ENCODE data around the gene GALNT15. TPM values are rescaled to one million over a fixed set of nuclear protein-coding genes. Genes with fewer than 3 reads are reported as not detected.

Gene GALNT15
- total RNA-seq, 5 donors from 2014 or later (not counting 1 experiment from before 2014, with no cell fraction given): 0.06 TPM; not detected in 4

DNA sequence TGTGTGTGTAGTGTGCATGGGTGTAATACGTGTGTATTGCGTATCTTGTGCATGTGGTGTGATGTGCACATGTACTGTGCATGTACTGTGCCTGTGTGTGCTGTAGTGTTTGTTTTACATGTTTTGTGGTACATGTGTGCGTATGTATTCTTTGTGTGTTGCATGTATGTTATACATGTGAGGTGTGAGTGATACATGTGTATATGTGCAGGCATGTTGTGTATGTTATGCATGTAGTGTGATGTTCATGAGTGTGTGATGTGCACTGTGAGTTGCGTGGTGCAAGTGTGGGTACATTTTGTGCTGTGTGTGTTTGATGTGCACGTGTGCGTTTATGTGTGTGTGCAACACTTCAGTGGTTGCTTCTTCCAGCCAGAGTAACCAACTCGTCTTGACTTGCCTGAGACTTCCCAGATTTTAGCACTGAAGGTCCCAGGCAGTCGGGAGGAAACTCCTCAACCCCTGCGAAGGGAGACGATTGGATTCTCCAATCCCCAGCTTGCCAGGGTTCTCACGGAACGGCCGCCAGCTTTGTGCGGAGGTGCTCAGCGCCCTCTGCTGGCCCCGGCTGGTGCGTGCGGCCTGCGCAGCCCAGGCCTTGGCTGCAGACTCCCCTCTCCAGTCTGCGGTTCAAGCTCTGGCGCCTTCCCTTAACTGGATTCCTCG, 3.6 kb downstream of the GALNT15 start:
- WGBS (ENCODE audit: insufficient coverage): 26% methylated on average over 21 of the region's 22 CpGs
- Mint-ChIP-seq H3K9me3 (no peaks in the 10 kb centered on the region), H3K4me3 (peak overlapping the region in 1 of 3 donors; percentile 3), H3K27me3 (peaks cover 18 to 23% of the 10 kb centered on the region in 2 donors), H3K36me3 (no peaks in the 10 kb centered on the region), H3K4me1 (peaks cover 4 to 8% (median 5%) of the 10 kb centered on the region in 3 donors), H3K27ac (no peak overlapping the region)
- no peaks in the 10 kb centered on the region for H3K36me3 ChIP-seq (ENCODE audit: control insufficient read depth in 2 of 2, extremely low read depth in 1 of 2, insufficient read depth in 1 of 2, low read length in 1 of 2)
- ChIA-PET CTCF (interaction anchor here (0.6 to 1.1 kb wide), 5 partner anchors 28 to 966 kb away, joined by 3 read pairs; no protein-coding TSS in a partner anchor), POLR2A (no interaction called here)
- H3K9me3 ChIP-seq: no peaks in the 10 kb centered on the region
- ATAC-seq (replicated peaks in 1 of 4) (peak; percentile 61 to 75 (median 68)), DNase-seq (peak in 32 of 35 experiments; percentile 15 to 70 (median 42))
- H3K27me3 ChIP-seq (replicated peaks in 1 of 2; ENCODE audit: control insufficient read depth in 2 of 2, extremely low read depth in 1 of 2, insufficient read depth in 2 of 2, low read length in 1 of 2): peaks cover 0 to 24% of the 10 kb centered on the region in 2 experiments
- H3K27ac ChIP-seq (ENCODE audit: low read length): no peak overlapping the region
- H3K4me3 ChIP-seq (ENCODE audit: control insufficient read depth in 1 of 2, extremely low read depth in 1 of 2, low read length in 1 of 2): no peak overlapping the region
- H3K4me1 ChIP-seq (ENCODE audit: control insufficient read depth in 1 of 2, extremely low read depth in 1 of 2, insufficient read depth in 2 of 2, low read length in 2 of 2): peaks cover 0 to 6% of the 10 kb centered on the region in 2 experiments

DNA sequence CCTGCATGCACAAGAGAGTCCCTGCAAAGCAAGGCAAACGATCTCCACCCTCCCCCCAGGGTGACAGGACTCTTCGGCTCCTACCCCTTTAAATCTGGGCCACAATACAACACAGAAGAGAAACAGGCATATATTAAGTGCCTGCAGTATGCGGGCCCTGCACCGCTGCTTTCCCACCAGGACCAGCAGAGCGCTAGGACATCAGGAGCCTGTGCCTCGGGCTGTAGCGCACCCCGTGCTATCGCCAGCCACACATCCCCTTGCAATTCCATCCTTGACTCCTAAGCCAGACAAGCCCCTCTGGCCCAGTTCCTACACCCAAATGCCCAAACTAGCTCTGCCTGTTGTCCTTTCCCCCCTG, 4.1 kb downstream of the GALNT15 start:
- peak overlapping the region in 1 of 3 donors; percentile 3 for H3K4me3 Mint-ChIP-seq
- no peak overlapping the region for H3K27ac ChIP-seq (ENCODE audit: low read length)
- no peak overlapping the region for H3K4me3 ChIP-seq (ENCODE audit: control insufficient read depth in 1 of 2, extremely low read depth in 1 of 2, low read length in 1 of 2)
- H3K36me3 Mint-ChIP-seq: no peaks in the 10 kb centered on the region
- peaks cover 0 to 24% of the 10 kb centered on the region in 2 experiments for H3K27me3 ChIP-seq (replicated peaks in 1 of 2; ENCODE audit: control insufficient read depth in 2 of 2, extremely low read depth in 1 of 2, insufficient read depth in 2 of 2, low read length in 1 of 2)
- H3K36me3 ChIP-seq (ENCODE audit: control insufficient read depth in 2 of 2, extremely low read depth in 1 of 2, insufficient read depth in 1 of 2, low read length in 1 of 2): no peaks in the 10 kb centered on the region
- no peaks in the 10 kb centered on the region for H3K9me3 ChIP-seq
- 77% methylated on average over 9 of the region's 9 CpGs for WGBS (ENCODE audit: insufficient coverage)
- ChIA-PET CTCF (interaction anchor here (1.0 to 1.1 kb wide), 2 partner anchors 27 to 548 kb away, joined by 3 read pairs; no protein-coding TSS in a partner anchor), POLR2A (no interaction called here)
- no peak overlapping the region for H3K27ac Mint-ChIP-seq
- H3K4me1 Mint-ChIP-seq: peaks cover 4 to 8% (median 5%) of the 10 kb centered on the region in 3 donors
- H3K4me1 ChIP-seq (ENCODE audit: control insufficient read depth in 1 of 2, extremely low read depth in 1 of 2, insufficient read depth in 2 of 2, low read length in 2 of 2): peaks cover 0 to 6% of the 10 kb centered on the region in 2 experiments
- no peaks in the 10 kb centered on the region for H3K9me3 Mint-ChIP-seq
- ATAC-seq (replicated peaks in 1 of 4) (no peak), DNase-seq (no peak)
- H3K27me3 Mint-ChIP-seq: peaks cover 18 to 23% of the 10 kb centered on the region in 2 donors

DNA sequence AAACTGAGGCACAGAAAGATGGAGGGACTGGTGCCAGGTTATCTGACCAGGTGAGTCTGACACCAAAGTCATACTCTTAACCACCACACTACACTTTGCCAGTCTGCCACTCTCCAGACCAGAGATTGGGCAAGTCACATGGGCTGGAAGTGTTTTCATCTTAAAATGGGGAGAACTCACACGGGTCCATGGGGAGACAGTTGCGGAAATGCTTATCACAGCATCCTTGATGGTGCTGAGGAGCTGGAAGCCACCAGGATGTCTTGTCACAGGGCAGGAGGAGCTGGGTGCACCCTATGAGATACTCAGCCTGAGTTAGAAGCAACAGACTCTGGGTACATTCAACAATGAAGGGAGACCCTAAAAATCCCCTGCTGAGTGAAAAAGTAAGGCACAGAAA, 4.8 kb downstream of the GALNT15 start:
- Histone ChIP-seq H3K4me1 (ENCODE audit: control insufficient read depth in 1 of 2, extremely low read depth in 1 of 2, insufficient read depth in 2 of 2, low read length in 2 of 2) (peaks cover 0 to 6% of the 10 kb centered on the region in 2 experiments), H3K27ac (ENCODE audit: low read length) (no peak overlapping the region), H3K9me3 (no peaks in the 10 kb centered on the region), H3K4me3 (ENCODE audit: control insufficient read depth in 1 of 2, extremely low read depth in 1 of 2, low read length in 1 of 2) (no peak overlapping the region), H3K36me3 (ENCODE audit: control insufficient read depth in 2 of 2, extremely low read depth in 1 of 2, insufficient read depth in 1 of 2, low read length in 1 of 2) (no peaks in the 10 kb centered on the region), H3K27me3 (replicated peaks in 1 of 2; ENCODE audit: control insufficient read depth in 2 of 2, extremely low read depth in 1 of 2, insufficient read depth in 2 of 2, low read length in 1 of 2) (peaks cover 0 to 24% of the 10 kb centered on the region in 2 experiments)
- H3K4me1 Mint-ChIP-seq: peaks cover 4 to 8% (median 5%) of the 10 kb centered on the region in 3 donors
- no peaks in the 10 kb centered on the region for H3K9me3 Mint-ChIP-seq
- H3K36me3 Mint-ChIP-seq: no peaks in the 10 kb centered on the region
- CTCF ChIA-PET: interaction anchor here in 1 of 2 donors (0.5 kb wide), 1 partner anchor 367 kb away, joined by 6 read pairs; no protein-coding TSS in a partner anchor
- DNase-seq (no peak), ATAC-seq (replicated peaks in 1 of 4) (no peak)
- POLR2A ChIA-PET: no interaction called here
- H3K27me3 Mint-ChIP-seq: peaks cover 18 to 23% of the 10 kb centered on the region in 2 donors
- 100% methylated on average over 1 of the region's 2 CpGs for WGBS (ENCODE audit: insufficient coverage)
- H3K27ac Mint-ChIP-seq: no peak overlapping the region
- H3K4me3 Mint-ChIP-seq: no peak overlapping the region

DNA sequence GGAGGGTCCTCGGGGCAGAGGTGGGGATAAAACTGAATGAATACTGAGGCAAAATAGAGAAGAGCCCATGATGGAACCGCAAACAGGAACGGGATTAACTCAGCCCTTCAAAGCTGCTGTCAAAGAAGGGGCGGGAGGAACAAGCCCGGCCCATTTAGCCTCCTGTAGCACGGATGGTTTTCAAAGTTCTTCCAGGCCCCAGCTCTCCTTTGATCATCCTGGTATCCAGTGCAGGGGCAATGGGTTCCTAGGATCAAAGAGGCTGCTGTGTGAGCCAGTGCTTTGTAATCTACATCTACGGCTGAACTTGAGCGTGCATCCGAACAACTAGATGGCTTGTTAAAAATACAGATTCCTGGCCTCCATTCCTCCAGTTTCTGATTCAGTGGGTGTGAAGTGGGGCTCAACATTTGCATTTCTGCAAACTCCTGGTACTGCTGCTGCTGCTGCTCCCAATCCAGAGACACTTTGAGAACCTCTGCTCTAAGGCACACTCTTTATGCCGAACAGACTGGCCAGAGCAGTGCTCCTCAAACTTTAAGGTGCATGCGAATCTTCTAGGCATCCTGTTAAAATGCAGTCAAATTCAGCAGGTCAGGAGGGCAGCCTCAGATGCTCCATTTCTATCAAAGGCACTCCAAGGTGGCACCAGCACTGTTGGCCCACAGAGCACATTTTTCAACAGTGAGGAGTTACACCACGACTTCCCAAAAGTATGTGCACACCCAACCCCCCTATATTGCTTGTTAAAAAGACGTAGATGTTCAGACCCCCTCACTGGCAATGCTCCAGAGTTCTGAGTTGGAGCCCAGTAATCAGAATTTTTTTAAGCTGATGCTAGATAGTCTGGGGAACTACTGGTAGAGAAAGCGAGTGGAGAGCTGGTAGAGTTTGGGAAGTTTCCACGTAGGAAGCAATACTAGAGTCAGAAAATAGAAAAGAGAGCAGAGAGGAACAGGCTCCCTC, 5.6 kb downstream of the GALNT15 start:
- Mint-ChIP-seq H3K27me3 (peaks cover 14 to 19% of the 10 kb centered on the region in 2 donors), H3K9me3 (no peaks in the 10 kb centered on the region), H3K4me3 (no peak overlapping the region), H3K4me1 (peaks cover 4 to 8% (median 5%) of the 10 kb centered on the region in 3 donors), H3K36me3 (no peaks in the 10 kb centered on the region), H3K27ac (no peak overlapping the region)
- no peak for DNase-seq
- Histone ChIP-seq H3K27me3 (replicated peaks in 1 of 2; ENCODE audit: control insufficient read depth in 2 of 2, extremely low read depth in 1 of 2, insufficient read depth in 2 of 2, low read length in 1 of 2) (peaks cover 0 to 23% of the 10 kb centered on the region in 2 experiments), H3K4me3 (ENCODE audit: control insufficient read depth in 1 of 2, extremely low read depth in 1 of 2, low read length in 1 of 2) (no peak overlapping the region), H3K4me1 (ENCODE audit: control insufficient read depth in 1 of 2, extremely low read depth in 1 of 2, insufficient read depth in 2 of 2, low read length in 2 of 2) (peaks cover 0 to 6% of the 10 kb centered on the region in 2 experiments), H3K27ac (ENCODE audit: low read length) (no peak overlapping the region), H3K36me3 (ENCODE audit: control insufficient read depth in 2 of 2, extremely low read depth in 1 of 2, insufficient read depth in 1 of 2, low read length in 1 of 2) (no peaks in the 10 kb centered on the region), H3K9me3 (no peaks in the 10 kb centered on the region)
- 92% methylated on average over 10 of the region's 15 CpGs for WGBS (ENCODE audit: insufficient coverage)
- ATAC-seq (replicated peaks in 1 of 4): no peak
- ChIA-PET CTCF (interaction anchor here in 1 of 2 donors (0.5 to 0.7 kb wide), 2 partner anchors 367 to 656 kb away, joined by 5 to 6 read pairs; no protein-coding TSS in a partner anchor), POLR2A (no interaction called here)

DNA sequence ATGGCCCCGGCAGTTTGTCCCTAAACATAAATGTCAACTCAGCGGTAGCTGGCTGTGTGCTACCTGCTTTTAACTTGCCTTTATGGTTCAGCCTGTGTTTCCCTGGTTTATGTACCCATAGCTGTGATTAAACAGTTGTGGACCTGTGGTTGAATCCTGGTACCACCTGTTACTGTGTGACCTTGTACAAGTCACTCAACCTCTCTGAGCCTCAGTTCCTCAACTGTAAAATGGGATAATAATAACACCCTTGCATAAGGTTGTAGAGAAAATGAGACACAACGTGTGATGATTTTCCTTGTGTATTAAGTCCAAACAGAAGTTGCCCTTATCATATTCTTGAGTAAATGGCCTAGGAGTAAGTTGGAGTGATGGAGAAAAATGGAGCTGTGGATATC, 6.3 kb downstream of the GALNT15 start:
- H3K27me3 Mint-ChIP-seq: peaks cover 14 to 19% of the 10 kb centered on the region in 2 donors
- WGBS (ENCODE audit: insufficient coverage): 90% methylated on average over 2 of the region's 3 CpGs
- peaks cover 0 to 6% of the 10 kb centered on the region in 2 experiments for H3K4me1 ChIP-seq (ENCODE audit: control insufficient read depth in 1 of 2, extremely low read depth in 1 of 2, insufficient read depth in 2 of 2, low read length in 2 of 2)

DNA sequence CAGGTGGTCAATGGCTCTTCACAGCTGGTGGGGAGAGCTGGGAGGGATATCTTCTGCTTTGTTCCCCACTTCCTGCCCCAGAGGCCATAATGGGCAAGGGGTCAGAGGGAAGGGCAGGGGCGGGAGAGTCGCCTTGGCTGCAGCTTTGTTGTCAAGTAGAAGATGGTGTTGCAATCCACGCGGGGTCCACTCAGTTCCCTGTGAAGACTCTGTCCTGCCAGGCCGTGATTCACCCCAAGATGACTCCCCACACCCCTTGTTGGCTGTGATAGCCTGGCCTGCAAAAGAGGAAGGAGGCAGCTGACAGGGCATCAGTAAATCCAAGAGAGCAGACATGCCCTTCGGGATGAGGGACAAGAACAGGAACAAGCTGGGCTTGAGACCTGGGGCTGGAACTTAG, 6.9 kb downstream of the GALNT15 start:
- no peaks in the 10 kb centered on the region for H3K36me3 ChIP-seq (ENCODE audit: control insufficient read depth in 2 of 2, extremely low read depth in 1 of 2, insufficient read depth in 1 of 2, low read length in 1 of 2)
- Mint-ChIP-seq H3K27ac (no peak overlapping the region), H3K4me1 (peaks cover 4 to 8% (median 5%) of the 10 kb centered on the region in 3 donors), H3K36me3 (no peaks in the 10 kb centered on the region), H3K27me3 (peaks cover 14 to 19% of the 10 kb centered on the region in 2 donors), H3K9me3 (no peaks in the 10 kb centered on the region), H3K4me3 (no peak overlapping the region)
- ChIA-PET POLR2A (no interaction called here), CTCF (interaction anchor here in 1 of 2 donors (0.7 kb wide), 1 partner anchor 1792 kb away, joined by 3 read pairs; no protein-coding TSS in a partner anchor)
- peaks cover 0 to 16% of the 10 kb centered on the region in 2 experiments for H3K27me3 ChIP-seq (replicated peaks in 1 of 2; ENCODE audit: control insufficient read depth in 2 of 2, extremely low read depth in 1 of 2, insufficient read depth in 2 of 2, low read length in 1 of 2)
- no peaks in the 10 kb centered on the region for H3K9me3 ChIP-seq
- WGBS (ENCODE audit: insufficient coverage): no CpG with 5 or more reads among the region's 6 CpGs
- no peak overlapping the region for H3K27ac ChIP-seq (ENCODE audit: low read length)
- no peak overlapping the region for H3K4me3 ChIP-seq (ENCODE audit: control insufficient read depth in 1 of 2, extremely low read depth in 1 of 2, low read length in 1 of 2)
- peak in 1 of 4 experiments; percentile 11 for ATAC-seq (replicated peaks in 1 of 4)
- H3K4me1 ChIP-seq (ENCODE audit: control insufficient read depth in 1 of 2, extremely low read depth in 1 of 2, insufficient read depth in 2 of 2, low read length in 2 of 2): peaks cover 0 to 6% of the 10 kb centered on the region in 2 experiments
- DNase-seq: peak in 1 of 35 experiments; percentile 14

More for the DNA sequence above, 6.3 kb downstream of the GALNT15 start:
- H3K36me3 Mint-ChIP-seq: no peaks in the 10 kb centered on the region
- peaks cover 4 to 8% (median 5%) of the 10 kb centered on the region in 3 donors for H3K4me1 Mint-ChIP-seq
- H3K4me3 Mint-ChIP-seq: no peak overlapping the region
- H3K36me3 ChIP-seq (ENCODE audit: control insufficient read depth in 2 of 2, extremely low read depth in 1 of 2, insufficient read depth in 1 of 2, low read length in 1 of 2): no peaks in the 10 kb centered on the region
- no peaks in the 10 kb centered on the region for H3K9me3 Mint-ChIP-seq
- DNase-seq (no peak), ATAC-seq (replicated peaks in 1 of 4) (no peak)
- no peak overlapping the region for H3K27ac ChIP-seq (ENCODE audit: low read length)
- peaks cover 0 to 16% of the 10 kb centered on the region in 2 experiments for H3K27me3 ChIP-seq (replicated peaks in 1 of 2; ENCODE audit: control insufficient read depth in 2 of 2, extremely low read depth in 1 of 2, insufficient read depth in 2 of 2, low read length in 1 of 2)
- ChIA-PET CTCF (interaction anchor here in 1 of 2 donors (0.7 kb wide), 1 partner anchor 657 kb away, joined by 5 read pairs; no protein-coding TSS in a partner anchor), POLR2A (no interaction called here)
- H3K9me3 ChIP-seq: no peaks in the 10 kb centered on the region
- H3K27ac Mint-ChIP-seq: no peak overlapping the region
- H3K4me3 ChIP-seq (ENCODE audit: control insufficient read depth in 1 of 2, extremely low read depth in 1 of 2, low read length in 1 of 2): no peak overlapping the region

Data from T-cell (primary cell).